NB4 (cell line): ENCODE data around the gene LAMTOR1.

Experiments
- DNase-seq: peaks from one replicate; pipeline ENCODE4 v3.0.0; 2010; ENCODE audit warnings: low read depth
- H3K4me3 ChIP-seq: one replicate; pipeline ENCODE4 v1.5.1; 2011; ENCODE audit warnings: mild to moderate bottlenecking, low read depth, low read length, moderate library complexity
- CTCF ChIP-seq: IDR thresholded peaks from one replicate; pipeline ENCODE4 v1.5.1; 2012; ENCODE audit warnings: low read depth, low read length
- MYC ChIP-seq: IDR thresholded peaks from 2 replicates; pipeline ENCODE4 v1.6.1; 2011; ENCODE audit warnings: low read depth, low read length
- POLR2A ChIP-seq: IDR thresholded peaks from 2 replicates; pipeline ENCODE4 v1.6.1; 2011; ENCODE audit warnings: mild to moderate bottlenecking; ENCODE audit not compliant: insufficient read length; ENCODE audit errors: extremely low read depth
- TF ChIP-seq, protein P1 (sequence below): IDR thresholded peaks from 2 replicates; pipeline ENCODE4 v1.6.1; 2011; ENCODE audit warnings: low read depth, low read length

Gene LAMTOR1

DNA sequence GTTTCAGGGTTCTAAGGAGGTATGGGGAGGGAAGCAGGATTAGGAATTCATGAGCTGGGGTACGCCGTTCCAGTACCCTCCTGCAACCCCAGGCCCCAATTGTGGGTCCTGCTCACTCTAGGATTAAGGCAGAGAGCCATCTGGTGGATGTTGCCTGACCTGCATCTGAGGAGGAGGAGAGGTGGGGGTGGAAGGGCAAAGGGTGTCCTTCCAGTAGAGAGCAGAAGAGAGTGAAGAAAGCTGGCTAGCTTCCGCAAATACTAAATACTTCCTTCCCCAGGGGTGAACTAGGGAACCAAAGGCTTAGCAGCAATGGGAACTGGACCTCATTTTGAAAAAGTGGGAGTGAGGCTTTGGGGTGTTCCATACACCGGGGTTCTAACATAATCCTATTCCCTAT is 11.8 kb downstream of the LAMTOR1 start:
- no peak overlapping the region for H3K4me3 ChIP-seq
- TF ChIP-seq CTCF, result peak; percentile 92
- TF ChIP-seq, protein P1, sequence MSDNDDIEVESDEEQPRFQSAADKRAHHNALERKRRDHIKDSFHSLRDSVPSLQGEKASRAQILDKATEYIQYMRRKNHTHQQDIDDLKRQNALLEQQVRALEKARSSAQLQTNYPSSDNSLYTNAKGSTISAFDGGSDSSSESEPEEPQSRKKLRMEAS, result no peak
- no peak for TF ChIP-seq MYC
- TF ChIP-seq POLR2A, result no peak
- DNase-seq, result peak; percentile 80

DNA sequence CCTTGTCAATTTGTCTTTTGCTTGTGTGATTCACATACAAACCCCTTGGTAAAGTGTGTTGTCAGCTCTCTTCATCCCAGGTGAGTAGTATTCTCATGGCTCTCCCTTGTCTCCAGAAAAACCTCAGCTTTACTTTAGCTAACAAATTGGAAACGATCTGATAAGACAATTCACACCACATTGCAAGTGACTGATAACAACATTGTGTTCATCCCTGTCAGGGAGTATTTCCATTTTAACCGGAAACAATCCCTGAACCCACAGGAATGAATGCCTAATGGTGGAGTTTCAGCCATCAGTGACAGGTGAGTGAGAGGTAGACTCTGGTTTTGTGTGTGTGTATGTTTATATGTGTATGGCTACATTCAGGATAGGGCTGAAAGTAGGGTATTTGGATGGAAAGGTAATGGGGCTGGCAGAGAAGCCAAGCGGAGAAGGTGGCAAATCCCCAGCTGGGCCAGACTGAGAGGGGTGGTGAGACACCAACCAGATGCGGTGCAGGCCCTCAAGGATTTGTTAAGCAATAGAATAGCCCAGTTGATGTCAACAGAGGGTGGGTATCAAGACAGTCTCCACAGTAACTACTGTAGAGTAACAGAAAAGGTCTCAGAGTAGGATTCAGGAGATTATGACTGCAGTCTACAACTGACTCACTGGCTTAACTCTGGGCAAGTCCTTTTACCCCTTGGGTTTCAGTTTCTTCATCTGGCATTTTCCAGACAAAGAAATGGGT is 14.9 kb downstream of the LAMTOR1 start:
- TF ChIP-seq MYC, result no peak
- no peak for DNase-seq
- no peak overlapping the region for H3K4me3 ChIP-seq

- no peak overlapping the region for H3K4me3 ChIP-seq
- DNase-seq, result no peak
Measured at GRCh38 chr11:72085621-72086351, 17.3 kb downstream of the LAMTOR1 start.

DNA sequence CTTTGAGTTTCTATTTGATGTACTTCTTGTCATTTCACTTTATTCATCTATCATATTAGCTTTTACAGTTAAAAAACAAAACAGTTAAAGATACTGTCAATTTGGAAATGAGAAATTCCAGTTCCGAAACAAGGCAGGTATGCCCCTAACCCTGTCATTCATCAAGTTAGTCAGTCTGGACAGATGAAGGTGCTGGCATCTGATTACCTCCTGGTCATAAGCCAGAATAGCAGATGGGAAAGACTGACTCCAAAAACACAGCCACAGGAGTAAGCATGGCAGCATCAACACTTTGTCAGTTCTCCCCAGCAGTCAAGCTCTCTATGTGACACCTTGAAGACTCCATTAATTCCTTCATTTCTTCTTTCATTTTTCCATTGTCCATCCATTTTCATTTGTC is 18.1 kb downstream of the LAMTOR1 start:
- TF ChIP-seq MYC (no peak), POLR2A (no peak), CTCF (no peak)
- TF ChIP-seq, protein P1, result no peak

More at GRCh38 chr11:72085621-72086351, 17.3 kb downstream of the LAMTOR1 start:
- TF ChIP-seq MYC, result no peak
- TF ChIP-seq, protein P1, result no peak
- TF ChIP-seq CTCF, result no peak
- no peak for TF ChIP-seq POLR2A

DNA sequence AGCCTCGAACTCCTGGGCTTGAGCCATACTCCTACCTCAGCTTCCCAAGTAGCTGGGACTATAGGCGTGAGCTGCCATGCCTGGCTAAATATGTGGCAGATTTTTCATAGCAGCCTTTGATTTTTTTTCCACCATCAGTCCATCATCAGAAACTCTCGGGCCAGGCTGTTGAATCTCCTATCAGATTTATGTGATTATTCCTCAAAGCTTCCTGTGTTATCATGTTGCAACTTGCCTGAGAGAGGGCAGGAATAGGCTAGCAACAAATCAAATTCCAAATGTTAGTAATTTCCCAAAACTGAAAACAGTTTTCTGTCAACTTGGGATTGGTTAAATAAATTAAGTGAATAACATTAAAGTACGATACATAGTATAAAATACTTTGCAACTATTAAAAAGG is 19.0 kb downstream of the LAMTOR1 start:
- TF ChIP-seq POLR2A (no peak), CTCF (no peak), MYC (no peak)
- TF ChIP-seq, protein P1, result no peak
- DNase-seq, result no peak
- no peak overlapping the region for H3K4me3 ChIP-seq

More for the DNA sequence above, 18.1 kb downstream of the LAMTOR1 start:
- H3K4me3 ChIP-seq, result no peak overlapping the region
- DNase-seq, result no peak

- no peak for DNase-seq
- TF ChIP-seq, protein P1, result no peak
- TF ChIP-seq POLR2A (no peak), MYC (no peak), CTCF (no peak)
Measured at GRCh38 chr11:72083414-72083813, 19.7 kb downstream of the LAMTOR1 start.

More at GRCh38 chr11:72083414-72083813, 19.7 kb downstream of the LAMTOR1 start:
- no peak overlapping the region for H3K4me3 ChIP-seq
